GM12891 (cell line): ENCODE data around the gene JUP.
"Not testable (repeated sequence)": the region's sequence is repeated elsewhere in the genome, so short reads cannot be mapped to it uniquely, and the experiment has no call there.

Source experiments
- DNase-seq: peaks from one replicate; pipeline ENCODE4 v3.0.0; 2011; ENCODE audit warnings: low spot score; ENCODE audit not compliant: insufficient read length
- FAIRE-seq: peaks from 2 replicates; lab custom pipeline; 2011; peaks lifted over from hg19 to GRCh38; lab: Jason Lieb, UNC
- PAX5 ChIP-seq: IDR thresholded peaks from 2 replicates; pipeline ENCODE4 v1.6.1; 2011; ENCODE audit warnings: low read length, moderate library complexity, mild to moderate bottlenecking; ENCODE audit not compliant: insufficient read depth, severe bottlenecking
- POLR2A ChIP-seq: IDR thresholded peaks from 2 replicates; pipeline ENCODE4 v1.6.1; 2011; ENCODE audit warnings: low read depth, low read length, control low read depth
- POLR2AphosphoS5 ChIP-seq: IDR thresholded peaks from 2 replicates; pipeline ENCODE4 v1.6.1; 2011; ENCODE audit warnings: low read depth, low read length, control low read depth
- POU2F2 ChIP-seq: IDR thresholded peaks from 2 replicates; pipeline ENCODE4 v1.6.1; 2011; ENCODE audit warnings: low read depth, mild to moderate bottlenecking, control low read depth, low read length, moderate library complexity
- SPI1 ChIP-seq: IDR thresholded peaks from 2 replicates; pipeline ENCODE4 v1.6.1; 2011; ENCODE audit warnings: low read depth, low read length, control low read depth
- TAF1 ChIP-seq: IDR thresholded peaks from 2 replicates; pipeline ENCODE4 v1.6.1; 2011; ENCODE audit warnings: low read depth, low read length, control low read depth

Gene JUP

DNA sequence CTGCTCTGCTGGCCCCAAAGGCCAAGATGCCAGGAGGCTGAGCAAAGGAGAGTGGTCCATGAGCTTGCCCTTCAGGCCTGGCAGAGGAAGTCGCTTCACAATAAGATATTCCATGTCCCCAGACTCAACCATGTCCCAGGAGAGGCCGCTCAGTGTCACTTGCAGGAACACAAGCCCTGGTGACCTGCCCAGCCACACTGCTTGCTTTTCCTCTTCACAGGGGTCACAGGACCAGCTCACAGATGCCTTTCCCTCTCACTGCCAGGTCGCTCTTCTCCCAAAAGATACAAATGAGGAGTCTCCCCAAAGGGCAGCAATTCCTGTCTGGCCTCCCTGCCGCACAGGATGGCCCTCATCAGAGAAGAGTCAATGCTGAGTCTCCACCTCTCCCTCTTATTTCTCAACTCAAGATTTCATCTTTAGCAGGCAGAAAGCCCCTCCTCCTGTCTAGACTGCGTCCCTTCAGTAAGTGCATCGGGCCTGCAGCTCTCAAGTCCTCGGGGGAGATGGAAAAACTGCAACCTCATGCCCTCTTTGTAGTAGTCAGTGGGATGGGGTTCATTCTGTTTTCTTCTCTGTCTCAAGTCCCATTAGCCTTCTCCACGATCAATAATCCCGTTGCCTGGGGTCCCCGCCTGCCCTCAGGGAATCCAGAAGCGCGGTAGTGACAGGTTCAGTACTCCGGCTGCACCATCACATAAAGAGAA is 5.0 kb downstream of the JUP start:
- DNase-seq (no peak), FAIRE-seq (no peak)
- no peak for TF ChIP-seq POLR2A
- TF ChIP-seq POU2F2, result no peak
- TF ChIP-seq TAF1, result no peak
- no peak for TF ChIP-seq PAX5
- TF ChIP-seq POLR2AphosphoS5, result no peak
- no peak for TF ChIP-seq SPI1

DNA sequence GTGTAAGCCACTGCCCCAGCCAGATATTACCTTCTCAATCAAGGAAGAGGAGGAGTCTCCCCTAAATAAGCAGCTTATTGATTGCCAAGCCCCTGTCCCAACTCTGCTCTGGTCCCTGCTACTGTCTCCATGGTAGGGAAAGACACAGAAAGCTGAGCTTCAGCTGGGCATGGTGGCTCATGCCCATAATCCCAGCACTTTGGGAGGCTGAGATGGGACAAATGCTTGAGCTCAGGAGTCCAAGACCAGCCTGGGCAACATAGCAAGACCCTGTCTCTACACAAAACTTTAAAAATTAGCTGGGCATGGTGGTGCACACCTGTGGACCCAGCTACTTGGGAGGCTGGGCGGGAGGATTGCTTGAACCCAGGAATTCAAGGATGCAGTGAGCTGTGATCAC is 6.6 kb downstream of the JUP start:
- TF ChIP-seq PAX5 (no peak), SPI1 (no peak)
- no peak for DNase-seq
- FAIRE-seq, result no peak

DNA sequence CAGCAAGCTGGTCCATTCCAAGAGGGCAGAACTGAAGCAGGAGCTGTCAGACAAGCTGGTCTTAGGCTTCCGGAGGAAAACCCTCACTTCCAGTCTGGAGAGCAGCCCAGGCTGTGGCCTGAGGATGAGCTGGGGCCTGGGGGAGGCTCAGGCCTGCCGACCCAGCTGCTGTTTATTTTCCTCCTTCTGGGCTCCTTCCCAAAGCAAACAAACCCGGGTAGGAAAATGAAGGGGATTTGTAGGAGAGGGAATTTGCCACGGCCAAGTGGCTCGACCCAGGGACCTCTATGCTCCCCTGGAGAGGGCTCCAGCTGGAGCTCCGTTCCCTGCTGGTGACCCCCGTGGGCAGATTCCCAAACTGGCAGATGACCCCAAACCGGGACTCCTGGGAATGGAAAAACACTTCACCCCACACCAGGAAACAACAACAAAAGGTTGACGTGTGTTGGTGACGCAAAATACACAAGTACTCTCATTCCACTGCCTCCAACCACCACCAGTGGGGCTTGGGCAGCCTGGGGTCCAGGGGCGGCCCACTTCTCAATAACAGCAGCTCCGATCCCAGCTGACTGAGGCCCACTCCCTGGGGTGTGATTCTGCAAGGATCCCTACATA is 8.8 kb downstream of the JUP start:
- no peak for TF ChIP-seq POLR2A
- no peak for TF ChIP-seq TAF1
- no peak for TF ChIP-seq POU2F2
- no peak for TF ChIP-seq PAX5
- TF ChIP-seq SPI1, result no peak
- TF ChIP-seq POLR2AphosphoS5, result no peak
- DNase-seq (no peak), FAIRE-seq (no peak)

DNA sequence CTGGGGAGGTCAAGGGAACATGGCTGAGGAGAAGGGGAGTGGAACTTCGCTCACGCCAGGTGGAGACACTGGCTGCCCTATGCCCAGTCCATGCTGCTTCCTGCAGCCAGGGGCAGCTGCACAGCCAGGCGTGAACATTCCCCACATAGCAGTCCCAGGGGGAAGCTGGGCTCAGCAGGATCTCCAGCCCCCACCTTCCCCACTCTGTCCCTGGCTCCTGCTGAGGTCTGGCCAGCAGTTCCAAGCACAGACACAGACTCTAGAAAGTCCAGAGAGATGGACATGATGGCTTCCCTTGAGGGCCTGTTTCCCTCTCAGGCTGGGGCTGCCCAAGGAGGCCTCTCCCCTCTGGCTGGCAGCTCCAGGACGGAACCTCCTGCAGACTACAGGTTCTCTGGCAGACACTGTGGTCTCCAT is 9.3 kb downstream of the JUP start:
- DNase-seq, result no peak
- FAIRE-seq, result no peak

DNA sequence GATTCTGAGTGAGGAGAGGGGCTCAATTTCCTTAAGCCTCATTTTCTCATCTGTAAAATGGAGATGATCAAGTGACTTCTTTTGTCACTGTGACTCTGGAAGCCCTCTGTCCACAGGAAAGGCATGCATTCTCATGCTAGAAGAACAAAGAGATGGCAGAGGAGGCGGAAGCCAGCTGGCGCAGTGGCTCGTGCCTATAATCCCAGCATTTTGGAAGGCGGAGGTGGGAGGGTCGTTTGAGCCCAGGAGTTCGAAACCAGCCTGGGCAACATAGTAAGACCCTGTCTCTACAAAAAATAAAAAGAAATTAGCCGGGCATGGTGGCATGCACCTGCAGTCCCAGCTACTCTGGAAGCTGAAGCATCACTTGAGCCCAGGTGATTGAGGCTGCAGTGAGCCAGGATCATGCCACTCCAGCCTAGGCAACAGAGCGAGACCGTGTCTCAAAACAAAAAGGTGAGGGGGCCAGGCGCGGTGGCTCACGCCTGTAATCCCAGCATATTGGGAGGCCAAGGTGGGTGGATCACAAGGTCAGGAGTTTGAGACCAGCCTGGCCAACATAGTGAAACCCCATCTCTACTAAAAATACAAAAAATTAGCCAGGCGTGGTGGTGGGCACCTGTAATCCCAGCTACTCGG is 10.1 kb downstream of the JUP start:
- not testable (repeated sequence) for DNase-seq, FAIRE-seq

More for the DNA sequence above, 9.3 kb downstream of the JUP start:
- TF ChIP-seq TAF1 (no peak), POLR2A (no peak), POU2F2 (no peak), SPI1 (no peak), POLR2AphosphoS5 (no peak), PAX5 (no peak)

DNA sequence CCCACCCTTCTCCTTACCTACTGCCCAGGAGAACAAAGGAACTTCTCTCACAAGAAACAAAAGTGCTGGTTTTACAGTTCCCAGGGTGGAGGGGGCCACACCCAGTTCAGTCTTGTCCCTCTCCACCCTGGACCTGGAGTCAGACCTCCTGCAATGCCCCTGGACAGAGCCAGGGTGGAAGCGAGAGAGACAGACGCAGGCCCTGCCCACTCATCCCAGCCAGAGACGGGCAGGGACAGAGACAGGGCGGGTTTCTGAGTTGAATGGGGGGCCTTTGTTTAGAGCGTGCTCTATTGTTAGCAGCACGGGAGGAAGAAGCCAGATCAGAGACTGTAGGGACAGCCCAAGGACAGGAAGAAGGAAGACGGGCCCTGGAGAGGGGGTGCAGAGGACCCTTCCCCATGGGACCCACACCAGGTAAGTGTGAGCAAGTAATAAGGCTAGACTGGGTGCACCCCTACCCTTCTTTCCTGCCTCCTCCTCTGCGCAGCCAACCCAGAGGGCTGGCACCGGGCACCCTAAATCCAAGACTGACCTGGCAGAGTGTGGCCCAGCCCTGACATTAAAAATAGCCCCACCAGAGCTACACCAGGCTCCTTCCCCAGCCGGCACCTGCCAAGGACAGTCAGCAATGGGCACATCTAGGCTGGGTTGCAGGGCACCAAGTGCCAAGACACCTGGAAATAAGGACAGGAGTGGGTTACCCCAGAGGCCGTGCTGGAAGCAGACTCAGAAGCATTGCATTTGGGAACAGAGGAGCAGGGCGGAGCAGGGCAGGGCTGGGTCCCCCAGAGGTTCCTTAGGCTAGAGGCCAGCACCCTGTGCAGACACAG is 10.9 kb downstream of the JUP start:
- no peak for FAIRE-seq
- TF ChIP-seq POLR2AphosphoS5 (no peak), TAF1 (no peak), PAX5 (no peak), SPI1 (no peak), POU2F2 (no peak), POLR2A (no peak)
- DNase-seq, result no peak

DNA sequence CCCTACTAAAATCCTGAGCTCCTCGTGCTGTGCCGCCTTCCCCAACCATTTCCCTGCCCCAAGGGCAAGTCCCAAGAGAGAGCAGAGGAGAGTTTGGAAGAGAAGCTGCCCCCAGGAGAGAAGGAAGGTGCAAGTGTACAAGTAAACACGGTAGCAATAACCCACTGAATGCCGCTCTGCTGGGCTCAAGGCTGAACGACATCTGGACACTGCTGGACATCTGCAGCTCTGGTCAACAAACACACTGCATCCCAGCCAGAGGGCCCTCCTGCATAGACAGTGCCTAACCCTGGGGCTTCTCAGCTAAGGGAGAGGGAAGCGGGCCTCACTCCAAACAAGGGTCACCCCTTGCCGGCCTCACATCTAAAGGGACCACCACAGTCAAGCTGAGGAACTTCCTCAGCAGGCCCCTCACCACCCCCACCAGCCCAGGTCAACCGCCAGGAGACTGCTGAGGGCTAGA is 12.7 kb downstream of the JUP start:
- no peak for FAIRE-seq
- no peak for DNase-seq
- TF ChIP-seq POLR2A (no peak), SPI1 (no peak), POU2F2 (no peak), TAF1 (no peak), POLR2AphosphoS5 (no peak), PAX5 (no peak)

DNA sequence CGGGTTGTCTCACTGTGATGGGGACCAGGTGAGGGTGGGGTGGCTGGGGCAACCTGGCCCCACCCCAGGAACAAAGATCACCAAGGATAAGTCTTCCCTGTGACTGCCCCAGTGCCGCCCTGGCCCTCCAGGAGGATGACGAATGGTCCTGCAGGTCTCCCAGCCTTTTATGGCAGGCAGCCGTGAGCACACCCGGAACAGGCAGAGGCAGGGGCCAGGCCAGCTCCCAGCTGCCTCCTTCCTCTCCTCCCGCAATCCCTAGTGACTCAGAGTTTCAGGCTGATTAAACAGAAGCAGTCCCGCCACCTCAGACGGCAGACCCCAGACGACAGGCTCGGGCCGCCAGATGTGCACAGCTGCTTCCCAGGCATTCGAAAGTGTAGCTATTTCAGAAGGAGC is 13.3 kb downstream of the JUP start:
- no peak for DNase-seq
- FAIRE-seq, result no peak
- TF ChIP-seq PAX5 (no peak), POLR2AphosphoS5 (no peak), SPI1 (no peak), POU2F2 (no peak)

DNA sequence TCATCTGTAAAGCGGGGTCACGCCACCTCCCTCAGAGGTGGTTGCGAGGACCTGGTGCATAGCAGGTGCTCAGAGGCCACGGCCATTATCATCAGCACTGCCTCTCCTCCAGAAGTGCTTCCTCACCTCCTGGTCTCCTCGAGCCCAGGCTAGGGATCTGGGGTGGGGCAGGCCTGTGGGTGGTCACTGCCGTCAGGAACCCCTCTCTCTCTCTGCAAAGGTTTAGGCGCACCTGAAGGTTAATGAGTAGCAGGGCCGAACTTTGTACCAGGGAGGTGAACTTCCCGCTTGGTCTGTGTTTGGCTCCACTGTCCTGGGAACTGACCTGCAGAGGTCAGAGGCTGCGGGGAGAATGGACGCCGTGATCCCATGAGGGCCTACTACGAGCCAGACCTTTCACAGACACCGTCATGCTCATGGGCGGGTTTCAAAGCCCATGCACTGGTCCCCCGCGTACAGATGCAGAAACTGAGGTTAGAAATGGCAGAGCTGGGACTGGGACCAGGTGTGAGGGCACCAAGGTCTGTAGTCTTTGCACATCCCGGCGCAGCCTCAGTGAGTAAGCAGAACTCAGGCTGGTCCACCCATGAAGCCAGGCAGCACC is 13.8 kb downstream of the JUP start:
- TF ChIP-seq SPI1 (no peak), PAX5 (no peak), POLR2A (no peak), POLR2AphosphoS5 (no peak), POU2F2 (no peak), TAF1 (no peak)
- FAIRE-seq (no peak), DNase-seq (no peak)
